ENCODE results near the gene C19orf12. TPM values are rescaled to one million over a fixed set of nuclear protein-coding genes. Genes with fewer than 3 reads are reported as not detected.

The C19orf12 gene
- total and polyA plus RNA-seq, 7 experiments from 2014 or later, result 17.6 to 51.5 (median 23.3) TPM

DNA sequence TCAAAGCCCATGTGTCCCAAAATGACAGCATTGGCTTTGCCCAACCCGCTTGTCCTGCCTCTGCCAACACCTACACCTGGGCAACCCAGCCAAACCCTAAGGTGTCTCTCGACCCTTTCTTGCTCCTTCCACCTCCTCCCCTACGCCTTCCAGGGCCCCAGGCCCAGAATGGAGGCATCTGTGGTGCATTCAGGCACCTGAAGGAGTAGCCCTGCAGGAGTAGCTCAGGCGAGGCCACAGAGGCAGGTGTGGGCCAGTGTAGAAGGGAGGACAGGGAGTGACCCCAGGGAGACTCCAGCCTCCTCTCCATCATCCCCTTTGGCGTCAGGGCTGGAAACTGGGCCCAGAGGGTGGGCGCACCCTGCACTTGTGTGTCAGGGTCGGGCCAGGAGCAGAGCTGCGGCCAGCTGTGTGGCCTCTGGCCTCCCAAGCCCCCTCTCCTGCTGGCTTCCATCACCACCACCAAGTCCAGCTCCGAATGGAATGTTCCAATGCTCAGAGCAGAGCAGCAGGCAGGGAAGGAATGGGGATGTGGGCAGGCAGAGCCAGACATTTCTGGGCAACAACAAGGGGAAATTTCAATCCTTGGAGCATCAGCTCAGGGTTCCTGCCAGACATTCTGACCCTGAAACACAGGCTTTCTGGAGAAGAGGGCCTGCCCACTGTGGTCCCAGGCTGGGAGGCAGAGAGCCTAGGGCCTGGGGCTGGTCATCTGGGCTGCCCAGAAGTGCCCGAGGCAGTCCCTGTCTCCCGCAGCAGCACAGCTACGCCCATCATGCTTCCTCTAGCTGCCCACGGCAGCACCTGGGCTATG, 33.4 kb downstream of the C19orf12 start:
- Histone ChIP-seq H3K4me3 (ENCODE audit: low read length) (peak overlapping the region; percentile 56), H3K27ac (ENCODE audit: low read depth, low read length) (peak overlapping the region; percentile 67), H3K36me3 (ENCODE audit: control insufficient read depth in 2 of 3, insufficient read depth in 3 of 3, low read length in 3 of 3) (peaks cover 0 to 8% (median 0%) of the 10 kb centered on the region in 3 experiments), H3K9me3 (ENCODE audit: control insufficient read depth in 2 of 3, low read length in 3 of 3) (no peaks in the 10 kb centered on the region), H3K27me3 (ENCODE audit: control insufficient read depth in 2 of 2, insufficient read depth in 2 of 2, low read length in 2 of 2) (no peaks in the 10 kb centered on the region), H3K4me1 (ENCODE audit: control insufficient read depth in 2 of 2, insufficient read depth in 2 of 2, low read length in 2 of 2) (peaks cover 58 to 61% of the 10 kb centered on the region in 2 donors)
- Mint-ChIP-seq H3K36me3 (peaks cover 0 to 7% (median 0%) of the 10 kb centered on the region in 5 donors), H3K4me3 (peak overlapping the region; percentile 61 to 85 (median 77)), H3K27ac (peak overlapping the region; percentile 38 to 93 (median 89)), H3K9me3 (peaks cover 0 to 2% (median 0%) of the 10 kb centered on the region in 11 donors), H3K27me3 (no peaks in the 10 kb centered on the region), H3K4me1 (peaks cover 38 to 82% (median 54%) of the 10 kb centered on the region in 7 donors)
- ChIA-PET POLR2A (interaction anchor here (0.8 to 3.5 kb wide), 7 partner anchors 9 to 75 kb away, joined by 3 to 33 read pairs (median 9); partner anchors contain the start of genes PLEKHF1 and POP4), CTCF (interaction anchor here (0.7 to 1.8 kb wide), 5 partner anchors 9 to 71 kb away, joined by 3 to 6 read pairs (median 5); partner anchors contain the start of gene PLEKHF1)
- DNase-seq (no peak), ATAC-seq (no peak)
- intact Hi-C loops (cut with micrococcal nuclease), result loop anchor here (2.0 kb wide), 1 partner anchor 15 kb away; no protein-coding TSS in a partner anchor

- H3K27ac Mint-ChIP-seq, result peak overlapping the region; percentile 84 to 93 (median 91)
- Histone ChIP-seq H3K4me1 (ENCODE audit: control insufficient read depth in 2 of 2, insufficient read depth in 2 of 2, low read length in 2 of 2) (peaks cover 65 to 68% of the 10 kb centered on the region in 2 donors), H3K27ac (ENCODE audit: low read depth, low read length) (peak overlapping the region; percentile 67), H3K4me3 (ENCODE audit: low read length) (peak overlapping the region; percentile 56), H3K36me3 (ENCODE audit: control insufficient read depth in 2 of 3, insufficient read depth in 3 of 3, low read length in 3 of 3) (peaks cover 0 to 10% (median 0%) of the 10 kb centered on the region in 3 experiments), H3K9me3 (ENCODE audit: control insufficient read depth in 2 of 3, low read length in 3 of 3) (no peaks in the 10 kb centered on the region), H3K27me3 (ENCODE audit: control insufficient read depth in 2 of 2, insufficient read depth in 2 of 2, low read length in 2 of 2) (no peaks in the 10 kb centered on the region)
- peaks cover 0 to 14% (median 0%) of the 10 kb centered on the region in 5 donors for H3K36me3 Mint-ChIP-seq
- H3K4me3 Mint-ChIP-seq, result peak overlapping the region; percentile 67 to 85 (median 77)
- DNase-seq (no peak), ATAC-seq (no peak)
- no peaks in the 10 kb centered on the region for H3K27me3 Mint-ChIP-seq
- peaks cover 40 to 85% (median 58%) of the 10 kb centered on the region in 7 donors for H3K4me1 Mint-ChIP-seq
- POLR2A ChIA-PET, result interaction anchor here (0.8 to 3.5 kb wide), 7 partner anchors 8 to 75 kb away, joined by 3 to 33 read pairs (median 9); partner anchors contain the start of genes PLEKHF1 and POP4
- H3K9me3 Mint-ChIP-seq, result no peaks in the 10 kb centered on the region
- CTCF ChIA-PET, result interaction anchor here (1.4 to 1.8 kb wide), 4 partner anchors 9 to 71 kb away, joined by 5 to 6 read pairs (median 5); partner anchors contain the start of gene PLEKHF1
- intact Hi-C loops (cut with micrococcal nuclease), result loop anchor here (1.0 to 2.0 kb wide), 2 partner anchors 10 to 14 kb away; no protein-coding TSS in a partner anchor
Measured at GRCh38 chr19:29680937-29681336, 34.1 kb downstream of the C19orf12 start.

- Histone ChIP-seq H3K36me3 (ENCODE audit: control insufficient read depth in 2 of 3, insufficient read depth in 3 of 3, low read length in 3 of 3) (peaks cover under 1 to 15% (median 2%) of the 10 kb centered on the region in 3 experiments), H3K9me3 (ENCODE audit: control insufficient read depth in 2 of 3, low read length in 3 of 3) (no peaks in the 10 kb centered on the region), H3K4me1 (ENCODE audit: control insufficient read depth in 2 of 2, insufficient read depth in 2 of 2, low read length in 2 of 2) (peaks cover 69 to 73% of the 10 kb centered on the region in 2 donors), H3K27me3 (ENCODE audit: control insufficient read depth in 2 of 2, insufficient read depth in 2 of 2, low read length in 2 of 2) (no peaks in the 10 kb centered on the region), H3K27ac (ENCODE audit: low read depth, low read length) (peak overlapping the region; percentile 67), H3K4me3 (ENCODE audit: low read length) (peak overlapping the region; percentile 56)
- Mint-ChIP-seq H3K36me3 (peaks cover 0 to 14% (median 0%) of the 10 kb centered on the region in 5 donors), H3K4me3 (peak overlapping the region; percentile 62 to 85 (median 77)), H3K27ac (peak overlapping the region; percentile 84 to 93 (median 91)), H3K27me3 (no peaks in the 10 kb centered on the region), H3K4me1 (peaks cover 41 to 89% (median 60%) of the 10 kb centered on the region in 7 donors), H3K9me3 (no peaks in the 10 kb centered on the region)
- CTCF ChIA-PET, result interaction anchor here (0.5 to 1.6 kb wide), 4 partner anchors 11 to 73 kb away, joined by 3 to 6 read pairs (median 3); no protein-coding TSS in a partner anchor
- DNase-seq (peak; percentile 55 to 83 (median 78)), ATAC-seq (peak; percentile 93)
- POLR2A ChIA-PET, result interaction anchor here (0.8 to 10.0 kb wide), 9 partner anchors 8 to 74 kb away, joined by 3 to 150 read pairs (median 16); partner anchors contain the start of genes C19orf12, PLEKHF1 and POP4
- intact Hi-C loops (cut with micrococcal nuclease), result loop anchor here (1.0 to 2.0 kb wide), 2 partner anchors 9 to 14 kb away; no protein-coding TSS in a partner anchor
Measured at GRCh38 chr19:29680447-29680846, 34.6 kb downstream of the C19orf12 start.

DNA sequence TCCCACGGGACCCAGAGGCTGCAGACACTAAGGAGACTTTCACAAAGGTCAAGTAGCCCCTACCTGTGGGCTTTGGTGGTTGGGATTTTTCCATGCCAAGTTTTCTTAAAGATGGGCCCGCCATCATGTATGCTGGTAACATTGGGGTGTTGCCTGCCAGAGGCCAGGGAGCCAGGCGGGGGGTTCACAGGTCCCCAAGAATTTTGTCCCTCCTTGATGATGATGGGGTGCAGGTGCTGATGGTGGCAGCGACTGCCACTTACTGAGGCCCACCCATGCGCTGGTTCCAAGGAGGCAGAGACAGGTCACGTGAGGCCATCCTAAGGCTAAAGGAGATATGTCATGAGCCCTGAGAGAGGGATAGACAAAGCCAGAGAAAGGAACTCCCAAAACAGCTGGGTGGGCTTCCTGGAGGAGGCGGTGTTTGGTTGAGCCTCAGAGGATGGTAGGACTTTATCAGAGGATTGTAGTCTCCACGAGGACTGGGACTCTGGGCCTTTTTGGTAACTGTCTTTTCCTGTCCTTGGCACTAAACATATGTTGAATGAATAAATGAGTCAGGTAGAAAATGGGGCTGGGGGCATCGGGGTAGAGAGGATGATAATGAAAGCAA, 35.4 kb downstream of the C19orf12 start:
- Histone ChIP-seq H3K4me1 (ENCODE audit: control insufficient read depth in 2 of 2, insufficient read depth in 2 of 2, low read length in 2 of 2) (peaks cover 77 to 80% of the 10 kb centered on the region in 2 donors), H3K4me3 (ENCODE audit: low read length) (peak overlapping the region; percentile 56), H3K27me3 (ENCODE audit: control insufficient read depth in 2 of 2, insufficient read depth in 2 of 2, low read length in 2 of 2) (no peaks in the 10 kb centered on the region), H3K27ac (ENCODE audit: low read depth, low read length) (peak overlapping the region; percentile 67), H3K9me3 (ENCODE audit: control insufficient read depth in 2 of 3, low read length in 3 of 3) (no peaks in the 10 kb centered on the region), H3K36me3 (ENCODE audit: control insufficient read depth in 2 of 3, insufficient read depth in 3 of 3, low read length in 3 of 3) (peaks cover 8 to 23% (median 9%) of the 10 kb centered on the region in 3 experiments)
- H3K9me3 Mint-ChIP-seq, result no peaks in the 10 kb centered on the region
- peak overlapping the region; percentile 57 to 85 (median 76) for H3K4me3 Mint-ChIP-seq
- ChIA-PET POLR2A (interaction anchor here (0.7 to 10.0 kb wide), 7 partner anchors 8 to 1598 kb away, joined by 3 to 150 read pairs (median 3); partner anchors contain the start of genes C19orf12, PLEKHF1 and POP4), CTCF (interaction anchor here (0.5 to 0.8 kb wide), 3 partner anchors 12 to 72 kb away, joined by 3 read pairs; no protein-coding TSS in a partner anchor)
- intact Hi-C loops (cut with micrococcal nuclease), result loop anchor here (1.0 to 2.0 kb wide), 2 partner anchors 8 to 13 kb away; no protein-coding TSS in a partner anchor
- DNase-seq (no peak), ATAC-seq (no peak)
- peaks cover 47 to 90% (median 62%) of the 10 kb centered on the region in 7 donors for H3K4me1 Mint-ChIP-seq
- H3K27me3 Mint-ChIP-seq, result no peaks in the 10 kb centered on the region
- peak overlapping the region; percentile 81 to 93 (median 91) for H3K27ac Mint-ChIP-seq
- H3K36me3 Mint-ChIP-seq, result peaks cover 0 to 14% (median 0%) of the 10 kb centered on the region in 5 donors

GRCh38 chr19:29678484-29679106, 36.5 kb downstream of the C19orf12 start:
- ATAC-seq (no peak), DNase-seq (no peak)
- H3K27me3 ChIP-seq (ENCODE audit: control insufficient read depth in 2 of 2, insufficient read depth in 2 of 2, low read length in 2 of 2), result no peaks in the 10 kb centered on the region
- intact Hi-C loops (cut with micrococcal nuclease), result no loop called here
- no peak overlapping the region for H3K27ac ChIP-seq (ENCODE audit: low read depth, low read length)
- H3K27me3 Mint-ChIP-seq, result no peaks in the 10 kb centered on the region
- ChIA-PET CTCF (interaction anchor here (1.4 to 2.7 kb wide), 5 partner anchors 11 to 68 kb away, joined by 3 to 21 read pairs (median 9); partner anchors contain the start of gene C19orf12), POLR2A (interaction anchor here (0.8 to 10.0 kb wide), 5 partner anchors 14 to 72 kb away, joined by 3 to 150 read pairs (median 21); partner anchors contain the start of genes C19orf12, PLEKHF1 and POP4)
- no peaks in the 10 kb centered on the region for H3K9me3 Mint-ChIP-seq
- peaks cover 0 to 11% (median 0%) of the 10 kb centered on the region in 5 donors for H3K36me3 Mint-ChIP-seq
- H3K4me1 ChIP-seq (ENCODE audit: control insufficient read depth in 2 of 2, insufficient read depth in 2 of 2, low read length in 2 of 2), result peaks cover 88 to 91% of the 10 kb centered on the region in 2 donors
- peak overlapping the region in 6 of 9 donors; percentile 48 to 92 (median 85) for H3K27ac Mint-ChIP-seq
- H3K4me3 ChIP-seq (ENCODE audit: low read length), result no peak overlapping the region
- H3K36me3 ChIP-seq (ENCODE audit: control insufficient read depth in 2 of 3, insufficient read depth in 3 of 3, low read length in 3 of 3), result peaks cover 11 to 34% (median 12%) of the 10 kb centered on the region in 3 experiments
- H3K9me3 ChIP-seq (ENCODE audit: control insufficient read depth in 2 of 3, low read length in 3 of 3), result no peaks in the 10 kb centered on the region
- H3K4me1 Mint-ChIP-seq, result peaks cover 47 to 93% (median 63%) of the 10 kb centered on the region in 7 donors
- H3K4me3 Mint-ChIP-seq, result peak overlapping the region in 3 of 10 donors; percentile 12 to 68 (median 65)
